ENCODE measurements around the gene MAJIN. TPM values are rescaled to one million over a fixed set of nuclear protein-coding genes. Genes with fewer than 3 reads are reported as not detected.

Gene MAJIN
- total RNA-seq, 1 donor from 2014 or later, result not detected

DNA sequence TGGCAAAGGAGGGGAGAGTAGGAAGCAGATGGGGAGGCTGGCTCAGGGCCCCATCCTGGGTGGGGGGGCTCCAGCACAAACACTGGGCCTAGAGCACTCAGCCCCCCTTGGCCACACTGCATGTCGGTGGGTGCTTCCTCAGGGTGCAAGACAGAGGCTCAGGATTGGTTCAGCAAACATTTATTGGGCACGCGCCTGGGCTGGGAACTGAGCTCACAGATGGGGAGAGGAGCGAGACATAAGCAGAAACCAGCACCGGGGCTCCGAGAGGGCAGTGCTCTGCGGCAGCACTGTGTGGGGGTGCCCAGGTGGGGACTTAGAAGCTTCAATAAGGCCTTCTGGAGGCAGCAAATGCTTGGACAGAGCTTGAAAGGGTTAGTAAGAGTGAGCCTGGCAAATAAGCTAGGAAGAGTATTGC, 81.4 kb downstream of the MAJIN start:
- Mint-ChIP-seq H3K36me3 (ENCODE audit: unreplicated experiment) (no peaks in the 10 kb centered on the region), H3K27ac (ENCODE audit: unreplicated experiment) (no peak overlapping the region), H3K4me3 (ENCODE audit: unreplicated experiment) (no peak overlapping the region), H3K9me3 (ENCODE audit: unreplicated experiment) (no peaks in the 10 kb centered on the region), H3K27me3 (ENCODE audit: unreplicated experiment) (no peaks in the 10 kb centered on the region), H3K4me1 (ENCODE audit: unreplicated experiment) (peaks cover 14% of the 10 kb centered on the region)
- no peak for DNase-seq (ENCODE audit: extremely low spot score, unreplicated experiment)
- TF ChIP-seq CTCF (IDR thresholded peaks at IDR 0.05), result no peak

GRCh38 chr11:64888729-64889511, 83.0 kb downstream of the MAJIN start:
- Mint-ChIP-seq H3K36me3 (ENCODE audit: unreplicated experiment) (no peaks in the 10 kb centered on the region), H3K9me3 (ENCODE audit: unreplicated experiment) (no peaks in the 10 kb centered on the region), H3K27ac (ENCODE audit: unreplicated experiment) (no peak overlapping the region), H3K4me3 (ENCODE audit: unreplicated experiment) (no peak overlapping the region), H3K27me3 (ENCODE audit: unreplicated experiment) (no peaks in the 10 kb centered on the region), H3K4me1 (ENCODE audit: unreplicated experiment) (peaks cover 13% of the 10 kb centered on the region)
- no peak for TF ChIP-seq CTCF (IDR thresholded peaks at IDR 0.05)
- no peak for DNase-seq (ENCODE audit: extremely low spot score, unreplicated experiment)

- no peak for TF ChIP-seq CTCF (IDR thresholded peaks at IDR 0.05)
- Mint-ChIP-seq H3K9me3 (ENCODE audit: unreplicated experiment) (no peaks in the 10 kb centered on the region), H3K4me1 (ENCODE audit: unreplicated experiment) (peaks cover 13% of the 10 kb centered on the region), H3K27me3 (ENCODE audit: unreplicated experiment) (no peaks in the 10 kb centered on the region), H3K36me3 (ENCODE audit: unreplicated experiment) (no peaks in the 10 kb centered on the region), H3K27ac (ENCODE audit: unreplicated experiment) (no peak overlapping the region), H3K4me3 (ENCODE audit: unreplicated experiment) (peak overlapping the region; percentile 50)
- DNase-seq (ENCODE audit: extremely low spot score, unreplicated experiment), result no peak
Observed at GRCh38 chr11:64888406-64888728, 83.5 kb downstream of the MAJIN start.

Small RNA genes lying within 50 kb of the gene (microRNA-seq; reads per million reads assigned to microRNA genes)
- not detected for gene MIR6749 (ENCODE audit: unreplicated experiment)
- not detected for gene MIR6750 (ENCODE audit: unreplicated experiment)
- 2.2 reads per million for gene MIR6879 (ENCODE audit: unreplicated experiment)

Other genes with a start within 250 kb of the MAJIN start
- 2.6 and 2.7 TPM in 2 replicates for gene NRXN2, start 248.9 kb downstream of the MAJIN start, total RNA-seq
- gene RASGRP2, start 228.0 kb downstream of the MAJIN start, total RNA-seq, result 10.3 and 11.2 TPM in 2 replicates
- gene PYGM, start 212.1 kb downstream of the MAJIN start, total RNA-seq, result 0.73 and 0.84 TPM in 2 replicates
- gene SF1, start 193.6 kb downstream of the MAJIN start, total RNA-seq, result 267 and 290 TPM in 2 replicates
- 16.0 and 18.6 TPM in 2 replicates for gene MAP4K2, start 168.9 kb downstream of the MAJIN start, total RNA-seq
- gene MEN1, start 161.6 kb downstream of the MAJIN start, total RNA-seq, result 27.1 and 29.2 TPM in 2 replicates
- gene CDC42BPG, start 127.5 kb downstream of the MAJIN start, total RNA-seq, result 0.68 and 1.7 TPM in 2 replicates
- gene EHD1, start 93.5 kb downstream of the MAJIN start, total RNA-seq, result 57.4 and 61.0 TPM in 2 replicates
- gene ATG2A, start 54.9 kb downstream of the MAJIN start, total RNA-seq, result 23.6 and 28.7 TPM in 2 replicates
- gene PPP2R5B, start 47.4 kb downstream of the MAJIN start, total RNA-seq, result 21.3 and 26.8 TPM in 2 replicates
- not detected in 2 replicates for gene GPHA2, start 36.2 kb downstream of the MAJIN start, total RNA-seq
- gene BATF2, start 24.9 kb upstream of the MAJIN start, total RNA-seq, result not detected in 2 replicates
- 118 and 124 TPM in 2 replicates for gene ARL2, start 42.1 kb upstream of the MAJIN start, total RNA-seq
- 26.9 and 30.0 TPM in 2 replicates for gene SNX15, start 55.3 kb upstream of the MAJIN start, total RNA-seq
- gene SAC3D1, start 69.1 kb upstream of the MAJIN start, total RNA-seq, result 15.0 and 15.6 TPM in 2 replicates
- gene NAALADL1, start 86.4 kb upstream of the MAJIN start, total RNA-seq, result not detected in 2 replicates
- gene CDCA5, start 111.9 kb upstream of the MAJIN start, total RNA-seq, result 6.0 and 7.1 TPM in 2 replicates
- 49.5 and 55.3 TPM in 2 replicates for gene ZFPL1, start 112.1 kb upstream of the MAJIN start, total RNA-seq
- gene VPS51, start 124.1 kb upstream of the MAJIN start, total RNA-seq, result 122 and 127 TPM in 2 replicates
- 13.6 and 18.3 TPM in 2 replicates for gene TM7SF2, start 139.8 kb upstream of the MAJIN start, total RNA-seq
- gene ZNHIT2, start 145.6 kb upstream of the MAJIN start, total RNA-seq, result 9.0 and 9.8 TPM in 2 replicates
- gene FAU, start 150.0 kb upstream of the MAJIN start, total RNA-seq, result 734 and 738 TPM in 2 replicates
- 41.0 and 43.5 TPM in 2 replicates for gene MRPL49, start 150.2 kb upstream of the MAJIN start, total RNA-seq
- gene SYVN1, start 162.4 kb upstream of the MAJIN start, total RNA-seq, result 53.6 and 57.1 TPM in 2 replicates
- not detected in 2 replicates for gene SPDYC, start 198.1 kb upstream of the MAJIN start, total RNA-seq
- 154 and 155 TPM in 2 replicates for gene CAPN1, start 209.8 kb upstream of the MAJIN start, total RNA-seq

All from osteocyte (in vitro differentiated cells).